RWPE1 (cell line): ENCODE results near the gene GMFB.

ENCODE experiments used
- CTCF ChIA-PET: fragments of 350-600 bp; sonication (Branson Sonifier 250); formaldehyde crosslinking; extraction: SDS; loops from one replicate; lab custom pipeline; 2021; lab: Yijun Ruan, JAX
- POLR2A ChIA-PET: fragments of 400-600 bp; formaldehyde crosslinking; extraction: SDS; loops from one replicate; lab custom pipeline; 2020; ENCODE audit warnings: antibody characterized with exemption; ENCODE audit not compliant: low non-redundant PET; lab: Yijun Ruan, JAX
- DNase-seq: peaks from one replicate; pipeline ENCODE4 v3.0.0; 2012; ENCODE audit warnings: low spot score
- H3K27ac ChIP-seq: fragments of 450-650 bp; 2 replicates; pipeline ENCODE4 v1.5.1; 2017
- TF ChIP-seq, protein P1 (sequence below): fragments of 450-650 bp; conservative IDR thresholded peaks from 2 replicates; pipeline ENCODE4 v1.5.1; 2017; ENCODE audit warnings: low read depth, mild to moderate bottlenecking

The GMFB gene

DNA sequence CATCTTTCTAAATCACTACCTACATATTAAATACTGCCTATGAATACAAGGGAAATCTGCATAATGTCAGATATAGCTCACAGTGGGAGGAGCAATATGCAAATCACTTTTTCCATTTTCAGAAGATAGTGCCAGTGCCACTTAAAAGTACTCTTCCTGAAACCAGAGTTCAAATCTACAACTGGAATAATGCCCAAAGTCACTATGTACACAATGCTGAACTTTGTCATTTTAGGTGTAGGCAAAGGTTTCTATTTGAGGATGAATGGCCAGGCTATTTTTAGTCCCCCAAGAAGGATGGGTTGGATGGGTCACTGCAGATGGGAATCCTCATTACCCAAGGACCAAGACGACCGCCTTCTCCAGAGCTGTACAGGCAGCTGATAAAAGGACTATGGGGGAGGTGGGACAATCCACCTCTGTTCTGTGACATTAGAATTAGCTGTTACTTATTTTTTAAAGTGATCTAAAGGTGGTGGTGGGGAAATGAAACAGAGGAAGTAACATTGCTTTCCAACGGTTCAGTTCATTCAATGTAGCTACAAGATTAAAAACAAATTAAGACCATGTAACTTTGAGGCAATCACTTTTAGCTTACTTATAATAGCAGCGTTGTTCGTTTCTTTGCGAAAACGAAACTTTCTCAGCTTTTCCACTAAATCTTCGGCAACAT is 5.6 kb downstream of the GMFB start:
- no peak overlapping the region for H3K27ac ChIP-seq
- ChIA-PET POLR2A (no interaction called here), CTCF (no interaction called here)
- TF ChIP-seq, protein P1, sequence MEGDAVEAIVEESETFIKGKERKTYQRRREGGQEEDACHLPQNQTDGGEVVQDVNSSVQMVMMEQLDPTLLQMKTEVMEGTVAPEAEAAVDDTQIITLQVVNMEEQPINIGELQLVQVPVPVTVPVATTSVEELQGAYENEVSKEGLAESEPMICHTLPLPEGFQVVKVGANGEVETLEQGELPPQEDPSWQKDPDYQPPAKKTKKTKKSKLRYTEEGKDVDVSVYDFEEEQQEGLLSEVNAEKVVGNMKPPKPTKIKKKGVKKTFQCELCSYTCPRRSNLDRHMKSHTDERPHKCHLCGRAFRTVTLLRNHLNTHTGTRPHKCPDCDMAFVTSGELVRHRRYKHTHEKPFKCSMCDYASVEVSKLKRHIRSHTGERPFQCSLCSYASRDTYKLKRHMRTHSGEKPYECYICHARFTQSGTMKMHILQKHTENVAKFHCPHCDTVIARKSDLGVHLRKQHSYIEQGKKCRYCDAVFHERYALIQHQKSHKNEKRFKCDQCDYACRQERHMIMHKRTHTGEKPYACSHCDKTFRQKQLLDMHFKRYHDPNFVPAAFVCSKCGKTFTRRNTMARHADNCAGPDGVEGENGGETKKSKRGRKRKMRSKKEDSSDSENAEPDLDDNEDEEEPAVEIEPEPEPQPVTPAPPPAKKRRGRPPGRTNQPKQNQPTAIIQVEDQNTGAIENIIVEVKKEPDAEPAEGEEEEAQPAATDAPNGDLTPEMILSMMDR = no peak
- no peak for DNase-seq

DNA sequence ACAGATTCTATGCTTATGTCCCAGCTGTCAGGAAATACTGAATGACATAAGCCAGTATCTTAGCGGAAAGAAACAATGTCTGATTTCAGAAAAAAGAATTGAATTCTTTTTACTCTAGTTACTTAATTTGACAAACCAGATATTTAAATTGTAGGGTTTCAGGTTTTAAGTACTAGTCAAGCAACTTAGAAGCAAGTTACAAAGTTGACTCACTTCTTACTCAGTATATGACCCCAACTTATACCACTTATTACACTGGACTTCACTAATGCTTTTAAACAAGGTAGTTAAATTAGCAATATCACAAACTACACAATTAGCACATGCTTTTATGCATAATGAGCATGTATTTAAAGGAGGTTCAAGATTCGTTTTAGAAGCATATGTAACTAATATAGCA is 7.1 kb downstream of the GMFB start:
- H3K27ac ChIP-seq = no peak overlapping the region
- ChIA-PET CTCF (no interaction called here), POLR2A (no interaction called here)
- no peak for DNase-seq
- TF ChIP-seq, protein P1 = no peak

DNA sequence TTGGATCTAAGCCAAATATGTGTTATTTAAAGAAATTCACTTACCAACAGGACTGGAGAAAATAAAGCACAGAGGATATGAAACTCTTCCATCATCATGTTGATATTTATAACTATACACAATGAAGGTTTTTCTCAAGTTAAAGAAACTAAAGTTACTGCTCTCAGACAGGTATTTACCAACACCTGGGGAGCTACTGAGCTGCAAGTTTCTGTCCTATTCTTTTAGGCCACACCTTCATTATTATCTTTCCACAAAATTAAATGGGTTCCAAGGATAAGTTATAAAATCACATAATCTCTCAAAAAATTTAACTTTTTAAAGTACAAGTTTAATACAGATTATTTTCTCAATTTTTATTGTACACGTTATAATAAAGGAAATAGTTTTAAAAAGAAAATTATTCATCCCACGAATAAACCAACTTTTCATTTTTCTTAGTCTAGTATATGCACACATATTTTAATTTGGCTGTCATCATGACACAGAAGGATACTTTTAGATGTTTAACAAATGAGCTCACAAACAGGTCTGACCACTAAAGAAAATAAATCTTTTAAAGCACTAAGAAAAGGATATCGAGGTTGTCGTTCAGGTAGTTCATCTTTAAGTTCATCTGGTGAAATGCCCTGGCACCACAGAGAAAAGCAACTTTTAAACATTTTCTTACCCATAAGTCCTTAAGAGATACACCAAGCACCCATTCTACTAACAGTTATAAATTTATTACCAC is 7.8 kb downstream of the GMFB start:
- H3K27ac ChIP-seq = no peak overlapping the region
- POLR2A ChIA-PET = no interaction called here
- CTCF ChIA-PET = no interaction called here
- TF ChIP-seq, protein P1 = no peak
- peak; percentile 25 for DNase-seq

DNA sequence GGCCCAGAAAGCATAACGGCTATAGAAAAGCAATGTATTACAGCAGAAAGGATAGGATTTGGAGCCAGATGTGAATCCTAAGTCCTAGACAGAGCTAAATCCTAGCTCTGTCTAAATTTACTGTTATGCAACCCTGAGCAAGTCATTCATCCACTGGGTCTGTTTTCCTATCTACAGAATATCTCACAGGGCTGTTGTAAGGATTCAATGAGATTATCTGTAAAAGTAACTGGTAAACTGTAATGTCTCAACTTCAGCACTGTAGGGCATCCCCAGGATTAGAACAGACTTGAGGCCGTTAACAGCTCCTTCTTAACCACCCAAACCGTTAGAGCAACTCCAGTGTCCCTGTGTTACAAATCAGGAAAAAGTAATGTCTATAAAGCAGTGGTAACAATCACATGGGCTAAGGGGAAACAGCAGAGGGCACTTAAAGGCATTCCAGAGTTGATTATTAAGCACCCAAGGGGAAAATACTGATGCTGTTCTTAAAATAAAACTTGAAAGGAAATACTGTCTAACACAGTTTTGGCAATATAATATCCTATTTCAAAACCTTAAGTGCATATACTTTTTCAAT is 10.1 kb downstream of the GMFB start:
- no peak for DNase-seq
- TF ChIP-seq, protein P1 = no peak
- CTCF ChIA-PET = no interaction called here
- no peak overlapping the region for H3K27ac ChIP-seq
- POLR2A ChIA-PET = no interaction called here

DNA sequence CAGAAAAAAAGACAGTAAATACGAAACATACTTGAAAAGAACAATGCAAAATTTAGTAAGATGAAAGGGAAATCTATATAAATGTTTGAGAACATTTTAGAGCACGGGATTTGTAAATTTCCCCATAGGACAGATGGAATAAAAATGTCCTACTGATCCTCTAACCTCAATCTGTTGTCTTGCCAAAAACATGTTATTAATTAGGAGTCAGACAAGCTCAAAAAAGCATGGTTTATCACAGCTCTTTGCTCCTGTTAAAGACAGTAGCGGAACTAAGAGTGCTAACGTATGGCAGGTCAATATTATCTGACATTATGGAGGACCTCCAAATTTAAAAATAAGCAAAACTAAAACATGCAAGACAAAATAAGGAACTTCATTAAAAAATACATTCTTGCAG is 12.9 kb downstream of the GMFB start:
- H3K27ac ChIP-seq = no peak overlapping the region
- CTCF ChIA-PET = no interaction called here
- TF ChIP-seq, protein P1 = no peak
- POLR2A ChIA-PET = no interaction called here
- no peak for DNase-seq

DNA sequence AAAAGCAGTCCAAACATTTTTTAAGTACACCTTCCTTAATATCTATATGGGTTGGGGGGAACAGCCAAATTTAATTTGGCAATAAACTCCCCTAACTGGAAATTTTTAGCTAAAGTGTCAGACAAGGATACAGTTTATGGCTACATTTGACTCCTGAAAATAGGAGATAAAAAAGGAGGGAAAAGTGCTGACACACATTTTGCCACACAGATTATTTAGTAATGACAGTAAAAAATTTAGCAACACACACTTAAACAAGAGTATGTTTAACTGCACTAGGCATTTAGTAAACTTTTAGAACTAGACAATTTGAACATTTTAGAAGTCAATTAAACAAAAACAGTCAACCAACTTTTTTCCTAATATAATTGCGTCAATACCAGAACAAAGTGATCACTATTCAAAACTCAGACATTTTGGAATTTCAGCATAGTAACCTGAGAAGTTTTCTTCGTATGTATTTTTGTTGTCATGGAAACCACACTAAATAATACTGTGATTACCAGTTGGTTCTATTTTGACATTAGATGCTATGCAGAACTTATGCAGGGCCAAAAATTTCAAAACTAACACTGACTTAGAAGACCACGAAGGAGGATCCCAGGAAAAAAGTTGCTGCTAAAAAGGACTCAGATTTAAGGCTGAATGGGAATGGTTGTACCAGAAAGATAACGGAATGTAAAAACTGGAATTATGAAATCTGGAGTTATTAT is 13.4 kb downstream of the GMFB start:
- POLR2A ChIA-PET = no interaction called here
- TF ChIP-seq, protein P1 = no peak
- H3K27ac ChIP-seq = no peak overlapping the region
- no peak for DNase-seq
- CTCF ChIA-PET = interaction anchor here (1.8 kb wide), 1 partner anchor 13 kb away, joined by 5 read pairs; no protein-coding TSS in a partner anchor
